WTC11 (cell line): ENCODE data around the gene CGN. TPM values are rescaled to one million over a fixed set of nuclear protein-coding genes. Genes with fewer than 3 reads are reported as not detected.

Experiments used
- ATAC-seq: fragments of 200-7000 bp; cut with Tn5 transposase; 2 replicates; pipeline ENCODE4 v1.10.0; 2021; ENCODE audit warnings: mild to moderate bottlenecking, moderate library complexity
- CTCF ChIA-PET: fragments of 300-600 bp; sonication (Branson Sonifier 250); formaldehyde crosslinking; loops from one replicate; lab custom pipeline; 2021; ENCODE audit warnings: antibody characterized with exemption; lab: Charles Lee
- POLR2A ChIA-PET: fragments of 350-600 bp; sonication (Branson Sonifier 250); formaldehyde crosslinking; loops from one replicate; lab custom pipeline; 2021; ENCODE audit warnings: antibody characterized with exemption; lab: Charles Lee
- DNase-seq: peaks from one replicate; pipeline ENCODE4 v3.0.0; 2021; ENCODE audit warnings: low spot score
- H3K27ac Mint-ChIP-seq: 2 replicates; pipeline ENCODE4 v1.8.0; 2021; ENCODE audit warnings: mixed read lengths
- H3K27me3 Mint-ChIP-seq: 2 replicates; pipeline ENCODE4 v1.8.0; 2021; ENCODE audit warnings: low read depth, mild to moderate bottlenecking, moderate library complexity, mixed read lengths
- H3K36me3 Mint-ChIP-seq: 2 replicates; pipeline ENCODE4 v1.8.0; 2021; ENCODE audit warnings: mixed read lengths
- H3K4me1 Mint-ChIP-seq: 2 replicates; pipeline ENCODE4 v1.8.0; 2022; ENCODE audit warnings: mixed read lengths
- H3K4me3 Mint-ChIP-seq: 2 replicates; pipeline ENCODE4 v1.8.0; 2021; ENCODE audit warnings: mild to moderate bottlenecking, moderate library complexity, mixed read lengths
- H3K9me3 Mint-ChIP-seq: 2 replicates; pipeline ENCODE4 v1.8.0; 2021; ENCODE audit warnings: mixed read lengths
- ATF1 ChIP-seq: sonication (generic); formaldehyde crosslinking; IDR thresholded peaks from 2 replicates; pipeline ENCODE4 v1.8.1; 2023; ENCODE audit warnings: mild to moderate bottlenecking, moderate library complexity, missing genetic modification reagents
- ATF2 ChIP-seq: sonication (generic); formaldehyde crosslinking; IDR thresholded peaks from 2 replicates; pipeline ENCODE4 v1.8.1; 2022; ENCODE audit warnings: low read depth, missing genetic modification reagents, borderline replicate concordance
- FOXJ3 ChIP-seq: sonication (generic); formaldehyde crosslinking; IDR thresholded peaks from 2 replicates; pipeline ENCODE4 v1.9.0; 2021; ENCODE audit warnings: missing genetic modification reagents, mild to moderate bottlenecking, borderline replicate concordance
- GABPB1 ChIP-seq: sonication (generic); formaldehyde crosslinking; IDR thresholded peaks from 2 replicates; pipeline ENCODE4 v1.8.1; 2023; ENCODE audit warnings: mild to moderate bottlenecking, missing genetic modification reagents
- GRHL2 ChIP-seq: fragments of 250-450 bp; sonication (Bioruptor Pico); IDR thresholded peaks from 2 replicates; pipeline ENCODE4 v1.8.0; 2022; ENCODE audit warnings: mild to moderate bottlenecking, moderate library complexity; ENCODE audit not compliant: insufficient replicate concordance, severe bottlenecking
- GTF2I ChIP-seq: fragments of 250-450 bp; sonication (Bioruptor Pico); conservative IDR thresholded peaks from 2 replicates; pipeline ENCODE4 v1.4.0; 2021; ENCODE audit warnings: mild to moderate bottlenecking
- IRF1 ChIP-seq: sonication (generic); formaldehyde crosslinking; IDR thresholded peaks from 2 replicates; pipeline ENCODE4 v1.8.0; 2023; ENCODE audit warnings: missing genetic modification reagents
- IRF2 ChIP-seq: sonication (generic); formaldehyde crosslinking; IDR thresholded peaks from 2 replicates; pipeline ENCODE4 v1.8.0; 2022; ENCODE audit warnings: low read depth, missing genetic modification reagents, borderline replicate concordance
- MXD4 ChIP-seq: fragments of 250-450 bp; sonication (Bioruptor Pico); IDR thresholded peaks from 2 replicates; pipeline ENCODE4 v1.8.0; 2021; ENCODE audit warnings: mild to moderate bottlenecking, moderate library complexity, borderline replicate concordance
- MYBL2 ChIP-seq: sonication (generic); formaldehyde crosslinking; IDR thresholded peaks from 2 replicates; pipeline ENCODE4 v1.8.1; 2023; ENCODE audit warnings: mild to moderate bottlenecking, moderate library complexity, missing genetic modification reagents
- SMAD4 ChIP-seq: sonication (generic); formaldehyde crosslinking; IDR thresholded peaks from 2 replicates; pipeline ENCODE4 v1.8.0; 2022; ENCODE audit warnings: mild to moderate bottlenecking, missing genetic modification reagents
- SP1 ChIP-seq: sonication (generic); formaldehyde crosslinking; conservative IDR thresholded peaks from 2 replicates; pipeline ENCODE4 v1.8.1; 2022; ENCODE audit warnings: missing genetic modification reagents
- STAT6 ChIP-seq: sonication (generic); formaldehyde crosslinking; conservative IDR thresholded peaks from 2 replicates; pipeline ENCODE4 v1.8.1; 2023; ENCODE audit warnings: mild to moderate bottlenecking, low read depth, missing genetic modification reagents, moderate library complexity
- TCF7 ChIP-seq: sonication (generic); formaldehyde crosslinking; IDR thresholded peaks from 2 replicates; pipeline ENCODE4 v1.8.0; 2022; ENCODE audit warnings: mild to moderate bottlenecking, low read depth, missing genetic modification reagents, moderate library complexity
- TEAD1 ChIP-seq: sonication (generic); formaldehyde crosslinking; IDR thresholded peaks from 2 replicates; pipeline ENCODE4 v1.8.0; 2022; ENCODE audit warnings: mild to moderate bottlenecking, missing genetic modification reagents
- ZBTB43 ChIP-seq: sonication (generic); formaldehyde crosslinking; IDR thresholded peaks from 2 replicates; pipeline ENCODE4 v1.8.1; 2023; ENCODE audit warnings: mild to moderate bottlenecking, missing genetic modification reagents
- ZMAT4 ChIP-seq: fragments of 250-450 bp; sonication (Bioruptor Pico); IDR thresholded peaks from 2 replicates; pipeline ENCODE4 v1.9.0; 2021; ENCODE audit warnings: mild to moderate bottlenecking
- ZNF121 ChIP-seq: sonication (generic); formaldehyde crosslinking; IDR thresholded peaks from 2 replicates; pipeline ENCODE4 v1.8.0; 2023; ENCODE audit warnings: missing genetic modification reagents
- ZNF232 ChIP-seq: sonication (generic); formaldehyde crosslinking; IDR thresholded peaks from 2 replicates; pipeline ENCODE4 v1.8.0; 2022; ENCODE audit warnings: mild to moderate bottlenecking, missing genetic modification reagents
- ZNF532 ChIP-seq: fragments of 250-450 bp; sonication (Bioruptor Pico); IDR thresholded peaks from 2 replicates; pipeline ENCODE4 v1.9.0; 2021; ENCODE audit warnings: mild to moderate bottlenecking, borderline replicate concordance
- ZNF671 ChIP-seq: fragments of 250-450 bp; sonication (Bioruptor Pico); IDR thresholded peaks from 2 replicates; pipeline ENCODE4 v1.8.0; 2021; ENCODE audit warnings: mild to moderate bottlenecking
- total RNA-seq: library from RNA; stranded (reverse); gene quantifications from 3 replicates; pipeline ENCODE4 v1.2.3, GENCODE V29; 2021

The CGN gene
- total RNA-seq, 1 experiment from 2014 or later, result 68.7 TPM

GRCh38 chr1:151495316-151495715 is 15.9 kb upstream of the CGN start:
- ChIA-PET POLR2A (no interaction called here), CTCF (interaction anchor here (1.0 to 1.9 kb wide), 3 partner anchors 10 to 51 kb away, joined by 3 to 7 read pairs (median 5); no protein-coding TSS in a partner anchor)
- Mint-ChIP-seq H3K27ac (no peak overlapping the region; the same call in 1 of the 2 replicates), H3K36me3 (no peaks in the 10 kb centered on the region), H3K4me1 (peaks cover 4% of the 10 kb centered on the region; the same call in 1 of the 2 replicates), H3K9me3 (no peaks in the 10 kb centered on the region), H3K4me3 (no peak overlapping the region), H3K27me3 (no peaks in the 10 kb centered on the region; the same call in 1 of the 2 replicates)
- TF ChIP-seq SP1, result no peak
- TF ChIP-seq SMAD4 (CRISPR knock-in tag), result no peak
- no peak for TF ChIP-seq MYBL2
- TF ChIP-seq ZBTB43 (CRISPR knock-in tag), result no peak
- TF ChIP-seq ZMAT4 (CRISPR knock-in tag), result no peak
- no peak for TF ChIP-seq GRHL2 (CRISPR knock-in tag)
- no peak for TF ChIP-seq GTF2I
- no peak for TF ChIP-seq TCF7
- no peak for TF ChIP-seq MXD4
- no peak for TF ChIP-seq ATF2 (CRISPR knock-in tag)
- DNase-seq (no peak), ATAC-seq (no peak)

GRCh38 chr1:151499365-151499764 is 11.8 kb upstream of the CGN start:
- POLR2A ChIA-PET, result no interaction called here
- no peaks in the 10 kb centered on the region for H3K27me3 Mint-ChIP-seq
- CTCF ChIA-PET, result interaction anchor here (1.6 kb wide), 1 partner anchor 11 kb away, joined by 3 read pairs; the partner anchor contains the start of gene CGN
- TF ChIP-seq GTF2I (no peak), ZNF121 (CRISPR knock-in tag) (no peak), FOXJ3 (CRISPR knock-in tag) (no peak), ZNF232 (no peak), GABPB1 (no peak), STAT6 (no peak), ZMAT4 (CRISPR knock-in tag) (no peak), ZNF532 (CRISPR knock-in tag) (no peak), TEAD1 (no peak), SP1 (no peak), ATF1 (CRISPR knock-in tag) (no peak), IRF2 (no peak), IRF1 (CRISPR knock-in tag) (no peak), ZNF671 (CRISPR knock-in tag) (no peak)
- no peak for ATAC-seq
- H3K9me3 Mint-ChIP-seq, result no peaks in the 10 kb centered on the region
- no peak for DNase-seq
- peaks cover 4% of the 10 kb centered on the region; the same call in 1 of the 2 replicates for H3K4me1 Mint-ChIP-seq
- H3K4me3 Mint-ChIP-seq, result no peak overlapping the region
- no peaks in the 10 kb centered on the region for H3K36me3 Mint-ChIP-seq
- H3K27ac Mint-ChIP-seq, result no peak overlapping the region
